Mammary epithelial cell (primary cell): ENCODE measurements around the gene MTMR11.

Source experiments
- EZH2 ChIP-seq: IDR thresholded peaks from 2 replicates; pipeline ENCODE4 v1.6.1; 2012; ENCODE audit warnings: low read length, inconsistent platforms, borderline replicate concordance
- TF ChIP-seq, protein P1 (sequence below), 2 donors: IDR thresholded peaks in 1 of 2; conservative IDR thresholded peaks in 1 of 2; 2 replicates each; pipeline ENCODE4 v1.5.1; 2011 to 2012; ENCODE audit warnings: inconsistent platforms in 2 of 2, low read length in 2 of 2, mild to moderate bottlenecking in 2 of 2, control low read depth in 1 of 2, low read depth in 1 of 2; ENCODE audit not compliant: insufficient read depth in 1 of 2; ENCODE audit errors: extremely low read depth in 1 of 2

DNA sequence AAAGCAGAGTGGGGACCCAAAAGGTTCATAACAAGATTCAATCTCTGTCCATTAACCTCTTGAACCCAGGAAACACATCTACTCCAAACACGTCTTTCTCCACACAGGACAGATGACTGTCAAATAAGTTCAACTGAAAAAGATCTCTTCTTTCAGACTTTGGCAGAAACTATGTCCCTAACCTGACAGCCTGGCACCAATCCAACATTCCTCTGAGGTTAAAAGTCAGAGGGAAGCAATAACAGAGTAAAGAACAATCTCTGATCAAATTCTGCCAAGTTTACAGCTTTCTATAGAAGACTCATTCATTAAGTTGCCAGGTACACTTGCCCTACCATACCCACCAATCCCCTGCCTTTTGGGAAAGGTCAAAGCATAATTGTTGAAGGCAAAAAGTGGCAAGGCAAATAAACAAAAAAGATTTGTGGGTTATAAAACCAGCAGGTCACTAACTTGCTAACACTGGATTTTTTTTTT lies 41.9 kb upstream of the MTMR11 start:
- TF ChIP-seq, protein P1, sequence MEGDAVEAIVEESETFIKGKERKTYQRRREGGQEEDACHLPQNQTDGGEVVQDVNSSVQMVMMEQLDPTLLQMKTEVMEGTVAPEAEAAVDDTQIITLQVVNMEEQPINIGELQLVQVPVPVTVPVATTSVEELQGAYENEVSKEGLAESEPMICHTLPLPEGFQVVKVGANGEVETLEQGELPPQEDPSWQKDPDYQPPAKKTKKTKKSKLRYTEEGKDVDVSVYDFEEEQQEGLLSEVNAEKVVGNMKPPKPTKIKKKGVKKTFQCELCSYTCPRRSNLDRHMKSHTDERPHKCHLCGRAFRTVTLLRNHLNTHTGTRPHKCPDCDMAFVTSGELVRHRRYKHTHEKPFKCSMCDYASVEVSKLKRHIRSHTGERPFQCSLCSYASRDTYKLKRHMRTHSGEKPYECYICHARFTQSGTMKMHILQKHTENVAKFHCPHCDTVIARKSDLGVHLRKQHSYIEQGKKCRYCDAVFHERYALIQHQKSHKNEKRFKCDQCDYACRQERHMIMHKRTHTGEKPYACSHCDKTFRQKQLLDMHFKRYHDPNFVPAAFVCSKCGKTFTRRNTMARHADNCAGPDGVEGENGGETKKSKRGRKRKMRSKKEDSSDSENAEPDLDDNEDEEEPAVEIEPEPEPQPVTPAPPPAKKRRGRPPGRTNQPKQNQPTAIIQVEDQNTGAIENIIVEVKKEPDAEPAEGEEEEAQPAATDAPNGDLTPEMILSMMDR (conservative IDR thresholded peaks at IDR 0.05 in 1 of 2, IDR thresholded peaks at IDR 0.05 in 1 of 2; ENCODE audit: extremely low read depth in 1 of 2, insufficient read depth in 1 of 2, low read depth in 1 of 2, low read length in 2 of 2) = no peak
- TF ChIP-seq EZH2 = no peak
